ENCODE data around the gene PCSK6.

DNA sequence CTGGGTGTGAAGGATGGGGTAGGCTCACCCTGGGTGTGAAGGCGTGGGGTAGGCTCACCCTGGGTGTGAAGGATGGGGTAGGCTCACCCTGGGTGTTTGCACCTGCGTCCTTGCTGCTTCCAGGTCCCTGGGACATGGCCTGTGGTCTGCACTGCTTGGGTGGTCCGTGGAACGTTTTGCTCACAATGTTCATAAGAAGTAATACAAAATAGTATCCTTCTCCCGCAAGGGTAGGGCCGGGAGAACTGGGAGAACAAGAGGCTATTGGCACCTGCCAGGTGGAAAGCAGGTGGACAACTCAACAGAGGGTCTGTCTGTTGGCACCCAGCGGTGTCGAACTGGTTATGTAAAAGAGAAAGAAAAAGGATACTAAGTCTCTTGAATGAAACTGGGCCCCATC is 17.0 kb upstream of the PCSK6 start:
- no peak for TF ChIP-seq GATA2 (IDR thresholded peaks at IDR 0.05; ENCODE audit: low read depth, low read length)
- no peak for TF ChIP-seq GATA3 (IDR thresholded peaks at IDR 0.05; ENCODE audit: low read depth, low read length)
